Colon (tissue), 2 donors: ENCODE measurements around the gene HLA-DRB1.
"Not testable (repeated sequence)": the region's sequence is repeated elsewhere in the genome, so short reads cannot be mapped to it uniquely, and the experiment has no call there.

Experiments
- FAIRE-seq: peaks from 2 replicates; lab custom pipeline; 2012; peaks lifted over from hg19 to GRCh38; lab: Jason Lieb, UNC
- donor health status: control.
- donor health status: control.

HLA-DRB1 gene

GRCh38 chr6:32589596-32590449 lies at the start of gene HLA-DRB1:
Gene HLA-DRB1 (minus strand): TSS chr6:32589848. CDS start chr6:32589742, 106 bp downstream.
- FAIRE-seq, result peak; percentile 92

DNA sequence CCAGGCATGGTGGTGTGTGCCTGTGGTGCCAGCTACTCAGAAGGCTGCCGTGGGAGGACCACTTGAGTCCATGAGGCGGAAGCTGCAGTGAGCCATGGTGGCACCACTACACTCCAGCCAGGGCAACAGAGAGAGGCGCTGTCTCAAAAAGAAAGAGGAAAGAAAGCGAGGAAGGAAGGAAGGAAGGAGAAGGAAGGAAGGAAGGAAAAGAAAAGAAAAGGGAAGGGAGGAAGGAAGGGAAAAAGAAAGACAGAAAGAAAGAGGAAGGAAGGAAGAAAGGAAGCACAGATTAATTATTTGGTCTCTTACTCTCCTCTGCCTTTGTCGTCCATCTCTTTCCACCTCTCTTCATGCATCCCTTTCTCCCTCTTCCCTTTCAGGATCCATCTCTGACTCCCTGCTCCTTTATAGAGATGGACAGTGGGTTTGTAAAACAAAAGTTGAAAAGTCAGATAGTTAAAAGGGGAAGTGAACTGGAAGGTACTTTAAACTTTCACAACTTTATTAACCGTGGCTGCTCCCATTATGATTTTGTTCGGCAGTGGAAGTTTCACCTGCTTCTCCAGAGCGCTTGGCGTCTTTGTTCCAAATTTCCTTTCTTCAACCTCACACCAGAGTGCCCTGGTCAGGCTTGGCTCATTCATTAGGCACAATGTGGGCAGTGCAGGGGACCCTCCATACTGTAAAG lies 49.0 kb upstream of the HLA-DRB1 start:
- FAIRE-seq, result no peak

- no peak for FAIRE-seq
Observed at GRCh38 chr6:32637883-32638282, 48.2 kb upstream of the HLA-DRB1 start.

DNA sequence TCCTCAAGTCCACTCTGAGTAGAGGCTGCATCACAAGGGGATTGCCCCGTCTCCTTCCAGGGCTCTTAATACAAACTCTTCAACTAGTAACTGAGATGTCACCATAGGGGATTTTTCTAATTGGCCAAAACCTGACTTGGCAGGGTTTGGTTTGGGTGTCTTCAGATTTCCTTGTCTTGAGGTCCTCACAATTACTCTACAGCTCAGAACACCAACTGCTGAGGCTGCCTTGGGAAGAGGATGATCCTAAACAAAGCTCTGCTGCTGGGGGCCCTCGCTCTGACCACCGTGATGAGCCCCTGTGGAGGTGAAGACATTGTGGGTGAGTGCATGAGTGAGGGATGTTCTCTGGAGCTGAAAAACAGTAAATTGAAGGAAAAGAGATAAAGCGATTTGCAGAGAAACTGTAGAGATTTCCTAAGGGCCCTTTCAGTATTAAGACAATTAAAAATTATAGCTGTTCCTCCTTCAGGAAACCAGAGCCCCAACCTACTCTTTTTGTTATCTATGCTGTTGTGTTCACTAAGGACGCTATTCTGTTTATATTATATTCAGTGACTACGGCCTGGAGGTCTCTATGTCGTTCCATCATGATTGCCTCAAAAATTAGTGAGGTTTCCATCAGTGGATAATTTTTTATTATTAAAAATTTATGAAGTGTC lies 47.7 kb upstream of the HLA-DRB1 start, which contains the start of gene HLA-DQA1:
HLA-DQA1 (plus strand) TSS at position 188 of the 662 bp plus-strand sequence; CDS start at position 241, 53 bp downstream.
- no peak for FAIRE-seq

- no peak for FAIRE-seq
Observed at GRCh38 chr6:32635526-32636123, 46.0 kb upstream of the HLA-DRB1 start.

GRCh38 chr6:32629793-32630192 lies 40.1 kb upstream of the HLA-DRB1 start:
- not testable (repeated sequence) for FAIRE-seq

GRCh38 chr6:32627831-32628230 lies 38.2 kb upstream of the HLA-DRB1 start:
- no peak for FAIRE-seq

GRCh38 chr6:32627249-32627648 lies 37.6 kb upstream of the HLA-DRB1 start:
- FAIRE-seq, result no peak

- FAIRE-seq, result no peak
Observed at GRCh38 chr6:32625137-32625536, 35.5 kb upstream of the HLA-DRB1 start.

DNA sequence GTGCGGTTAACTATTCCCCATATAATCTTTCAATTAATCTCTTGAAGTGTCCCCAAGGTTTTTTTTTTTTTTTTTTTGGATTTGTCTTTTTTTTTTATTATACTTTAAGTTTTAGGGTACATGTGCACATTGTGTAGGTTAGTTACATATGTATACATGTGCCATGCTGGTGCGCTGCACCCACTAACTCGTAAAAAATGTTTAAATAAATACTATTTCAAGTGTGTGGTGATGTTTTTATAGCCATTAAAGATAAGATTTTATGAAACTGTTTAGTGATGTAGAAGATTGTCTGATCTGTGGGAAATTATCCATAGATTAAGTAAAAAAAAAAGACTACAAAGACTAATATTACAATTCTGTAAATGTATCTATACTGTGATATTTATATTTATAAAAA lies 34.9 kb upstream of the HLA-DRB1 start:
- no peak for FAIRE-seq

GRCh38 chr6:32623693-32624092 lies 34.0 kb upstream of the HLA-DRB1 start:
- no peak for FAIRE-seq

DNA sequence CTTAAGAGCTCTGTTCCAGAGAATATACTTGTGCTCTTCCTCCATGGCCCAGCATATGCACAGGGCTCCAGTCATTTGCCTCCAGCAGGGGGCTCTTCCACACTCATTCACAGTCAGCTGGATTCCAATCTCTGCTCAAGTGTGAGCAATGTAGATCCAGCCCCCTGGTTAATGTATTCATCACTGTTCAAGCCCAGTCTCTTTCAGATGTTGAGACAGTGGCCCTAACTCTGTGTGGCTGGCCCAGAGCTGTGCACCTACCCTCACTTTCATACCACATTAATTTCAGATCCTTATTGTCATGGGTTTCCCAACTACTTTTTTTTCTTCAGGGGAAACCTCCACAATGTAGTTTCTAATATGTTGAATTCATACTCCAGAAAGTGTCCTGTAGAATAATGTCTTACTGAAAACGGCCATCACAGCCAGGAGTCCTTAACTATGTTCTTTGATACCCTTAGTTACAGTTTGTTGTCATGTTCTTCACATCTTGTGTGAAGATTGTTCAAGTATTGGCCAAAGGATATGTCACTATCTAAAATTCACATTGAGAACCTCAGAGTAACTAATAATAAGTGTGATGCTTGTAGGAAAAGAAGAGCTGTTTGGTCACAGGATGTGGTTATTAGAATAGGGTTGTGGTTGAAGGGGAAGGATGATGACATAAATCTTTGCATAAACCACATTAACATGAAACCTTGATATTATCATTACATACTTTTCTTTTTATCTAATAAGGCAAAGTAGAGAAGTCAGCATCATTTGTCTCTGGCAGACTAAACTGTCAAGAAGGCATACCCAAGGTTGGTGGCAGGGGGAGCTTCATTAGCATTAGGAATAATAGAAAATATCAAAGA lies 33.1 kb upstream of the HLA-DRB1 start:
- peak; percentile 65 for FAIRE-seq

- FAIRE-seq, result no peak
Observed at GRCh38 chr6:32621372-32621771, 31.7 kb upstream of the HLA-DRB1 start.

DNA sequence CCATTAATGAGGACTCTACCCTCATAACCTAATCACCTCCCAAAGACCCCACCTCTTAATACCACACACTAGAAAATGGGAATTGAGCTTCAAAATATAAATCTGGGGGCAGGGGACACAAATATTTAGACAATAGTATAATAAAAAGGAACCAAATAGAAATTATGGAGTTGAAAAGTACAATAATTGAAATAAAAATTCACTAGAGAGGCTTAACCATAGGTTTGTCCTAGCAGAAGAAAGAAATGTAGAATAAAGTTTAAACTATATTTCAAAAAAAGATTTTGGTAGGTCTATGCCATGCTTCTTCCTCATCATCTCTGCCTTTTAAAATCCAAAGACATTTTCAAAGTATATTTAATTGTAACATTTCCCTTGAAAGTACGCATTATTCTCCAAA lies 28.1 kb upstream of the HLA-DRB1 start:
- FAIRE-seq, result no peak

GRCh38 chr6:32615885-32616532 lies 26.4 kb upstream of the HLA-DRB1 start:
- no peak for FAIRE-seq

DNA sequence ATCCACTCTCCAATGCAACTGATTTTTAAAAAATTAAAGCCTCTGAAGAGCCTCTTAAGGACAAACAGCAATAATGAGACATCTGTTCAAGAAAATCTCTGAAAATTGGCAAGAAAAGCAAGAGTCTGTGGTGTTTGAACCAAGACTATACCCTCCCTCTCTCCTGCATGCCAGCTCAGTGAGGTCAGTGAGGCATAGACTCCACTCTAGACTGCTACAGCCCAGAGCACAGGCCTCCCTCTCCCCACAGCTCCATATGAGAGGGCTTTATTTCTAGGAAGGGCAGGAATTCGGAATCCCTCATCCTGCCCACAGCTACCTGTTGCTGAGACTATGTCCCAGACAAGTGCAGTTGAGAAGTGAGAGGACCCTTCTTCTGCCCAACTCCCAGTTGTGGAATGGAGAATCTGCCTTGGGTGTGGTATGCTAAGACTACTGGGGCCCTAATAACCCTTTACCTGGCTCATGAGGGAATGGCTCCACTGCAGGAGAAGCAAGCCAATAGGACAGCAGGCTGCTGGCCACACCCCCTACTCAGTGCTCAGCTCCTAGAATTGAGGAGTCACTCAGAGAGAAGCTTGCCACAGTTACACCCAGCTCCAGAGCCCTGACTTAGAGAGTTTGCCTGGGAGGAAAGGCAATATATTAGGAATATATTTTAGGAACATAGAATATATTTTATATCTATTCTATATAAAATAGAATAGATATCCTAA lies 24.9 kb upstream of the HLA-DRB1 start:
- FAIRE-seq, result no peak

DNA sequence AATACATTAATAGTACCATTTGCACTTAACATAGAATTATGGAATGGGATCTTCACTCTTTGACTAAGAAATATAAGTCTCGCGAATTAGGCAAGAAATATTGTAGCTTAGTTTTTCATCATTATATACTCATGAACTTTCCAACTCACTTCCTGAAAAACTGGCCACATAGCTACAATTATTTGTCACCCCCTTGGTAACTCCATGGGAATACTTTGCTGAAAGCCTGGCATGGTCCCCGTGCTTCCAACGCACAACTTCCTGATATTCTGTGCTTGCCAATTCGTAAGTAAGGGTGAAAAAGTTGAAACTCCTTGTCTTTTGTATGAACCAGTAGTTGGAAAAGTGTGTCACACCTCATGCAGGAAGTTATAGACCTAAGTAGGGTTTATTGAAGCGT lies 23.8 kb upstream of the HLA-DRB1 start:
- no peak for FAIRE-seq

DNA sequence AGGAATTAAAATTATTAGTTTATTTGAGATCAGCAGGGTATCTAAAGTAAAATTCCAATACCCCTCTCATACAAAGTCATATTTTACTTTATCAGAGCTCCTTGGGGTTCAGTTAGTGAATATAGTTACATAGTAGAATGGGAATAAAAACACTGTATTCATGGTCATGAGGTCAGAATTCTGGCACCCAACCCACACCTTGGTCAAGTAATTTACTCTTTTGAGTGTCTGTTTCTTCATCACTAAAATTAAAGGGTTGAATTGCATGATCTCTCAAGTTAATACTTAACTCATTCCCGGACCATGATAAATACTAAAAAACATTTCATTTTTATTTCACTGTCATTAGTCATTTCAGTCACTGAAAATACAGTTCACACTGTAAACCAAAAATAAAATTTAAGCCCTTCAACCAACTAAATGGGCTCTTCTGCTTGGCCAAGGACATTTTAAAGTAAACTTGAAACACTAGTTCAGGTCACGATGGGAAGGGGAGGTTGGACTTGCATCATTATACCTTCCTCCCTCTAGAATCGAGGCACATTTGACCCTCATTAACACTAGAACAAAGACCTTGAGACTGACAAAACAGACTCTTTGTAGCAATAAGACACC lies 21.1 kb upstream of the HLA-DRB1 start:
- no peak for FAIRE-seq

DNA sequence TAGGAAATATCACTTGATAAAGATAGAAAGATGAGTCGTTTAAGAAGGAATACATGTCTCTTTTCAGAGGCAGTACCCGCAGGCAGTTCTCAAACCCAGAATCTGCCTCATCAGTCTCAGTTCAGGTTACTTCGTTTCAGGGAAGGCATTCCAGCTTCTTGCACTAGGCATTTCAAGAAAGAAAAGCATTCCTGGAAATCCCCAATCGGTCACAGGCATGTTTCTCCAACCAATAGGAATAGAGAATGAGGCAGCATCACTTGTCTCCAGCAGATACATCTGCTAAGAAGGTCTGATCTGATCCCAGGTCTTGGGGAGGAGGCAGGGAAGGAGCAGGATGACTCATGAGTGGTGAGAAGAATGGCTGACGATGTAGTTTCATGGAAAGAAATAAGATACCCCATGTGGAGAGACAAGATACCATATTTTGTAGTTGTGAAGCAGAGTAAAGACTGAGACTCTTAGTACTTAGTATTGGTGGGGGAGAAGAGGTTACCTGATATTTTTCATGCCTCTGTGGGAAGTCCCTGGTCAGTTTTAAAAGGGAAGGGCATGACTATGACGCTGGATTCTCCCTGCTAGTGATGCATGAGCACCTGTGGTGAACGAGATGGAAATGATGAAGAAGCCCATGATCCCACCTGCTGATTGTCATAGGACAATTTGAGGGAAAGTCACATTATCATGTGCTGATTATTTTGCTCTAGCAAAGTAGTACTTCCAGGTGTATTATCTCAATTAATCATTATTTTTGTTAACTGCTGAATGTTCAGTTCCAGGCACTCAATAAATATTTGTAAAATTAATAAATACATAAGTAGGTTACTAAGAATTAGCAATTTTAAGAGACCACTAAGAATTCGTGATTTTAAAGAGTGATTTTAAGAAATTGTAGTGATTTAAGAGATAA lies 20.3 kb upstream of the HLA-DRB1 start:
- FAIRE-seq, result peak; percentile 53
